HG03139 (cell line): ENCODE results near the gene SDC1.
A peak's percentile ranks its signal among the peaks of the same experiment; 100 is the strongest.

Source experiments
- ATAC-seq: cut with Tn5 transposase; IDR thresholded peaks from one replicate; pipeline ENCODE4 v1.9.1; 2021; ENCODE audit not compliant: unreplicated experiment

SDC1 gene

DNA sequence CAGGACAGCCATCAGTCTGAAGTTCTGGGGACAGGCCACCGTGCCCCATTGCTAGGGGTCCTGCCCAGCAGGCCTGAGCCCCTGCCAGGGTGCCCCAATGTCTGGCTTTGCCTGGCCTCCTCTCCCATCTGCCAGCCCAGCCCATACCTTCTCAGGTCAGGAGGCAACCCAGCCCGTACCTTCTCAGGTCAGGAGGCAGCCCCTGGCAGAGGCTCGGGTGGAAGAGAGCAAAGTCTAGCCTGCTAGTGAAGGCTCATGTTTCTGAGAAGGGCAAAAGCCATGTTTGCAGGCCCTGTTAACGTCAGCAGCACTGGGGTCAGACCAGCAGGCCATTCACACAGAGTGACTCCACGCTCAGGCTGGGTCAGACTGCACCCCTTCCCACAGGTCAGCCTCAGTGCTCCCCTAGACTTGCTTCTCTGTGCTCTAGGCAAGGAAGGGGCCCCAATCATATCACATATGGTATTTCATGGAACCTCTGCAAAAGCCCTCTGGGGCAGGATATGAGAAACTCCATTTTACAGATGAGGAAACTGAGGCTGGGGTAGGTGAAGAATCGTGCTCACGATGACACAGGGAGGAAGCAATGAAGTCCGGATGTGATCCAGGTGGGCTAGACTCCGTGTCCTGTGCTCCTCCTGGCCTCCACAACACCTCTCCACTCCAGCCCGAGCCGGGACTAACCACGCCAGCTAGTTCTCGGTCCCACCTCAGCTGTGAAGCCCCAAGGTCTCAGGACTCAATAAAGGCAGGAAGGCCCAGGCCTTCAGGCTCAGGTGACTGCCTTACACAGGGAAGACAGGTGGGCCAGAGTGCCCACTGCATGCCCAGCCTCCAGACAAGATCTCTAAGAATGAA, 9.5 kb downstream of the SDC1 start:
- ATAC-seq: no peak

DNA sequence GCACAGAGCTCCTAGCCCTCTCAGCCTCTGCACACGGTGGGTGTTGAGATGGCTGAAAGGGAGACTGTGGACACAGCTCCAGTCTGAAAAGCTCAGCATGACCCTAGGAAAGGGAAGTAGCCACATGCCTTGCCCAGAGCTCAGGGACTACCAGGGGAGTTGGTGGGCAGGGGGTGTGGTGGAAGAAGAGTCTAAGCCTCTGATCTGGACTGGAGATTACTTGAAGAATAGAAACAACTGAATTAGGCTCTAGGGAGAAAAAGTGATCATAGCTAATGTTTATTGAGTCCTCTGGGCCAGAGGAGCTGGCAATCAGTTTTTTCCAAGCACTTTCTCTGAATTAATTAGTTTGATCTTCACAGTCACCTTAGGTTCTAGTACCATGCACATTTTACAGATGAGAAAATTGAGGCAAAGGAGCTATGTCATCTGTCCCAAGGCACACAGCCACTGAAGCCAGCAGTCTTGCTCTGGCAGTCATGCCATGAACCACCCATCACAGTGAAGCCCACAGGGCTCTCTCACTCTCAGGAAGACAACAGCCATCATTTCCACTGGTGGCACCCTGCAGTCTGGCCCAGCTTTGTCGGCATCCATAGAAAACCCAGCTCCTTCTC, 10.3 kb downstream of the SDC1 start:
- no peak for ATAC-seq

DNA sequence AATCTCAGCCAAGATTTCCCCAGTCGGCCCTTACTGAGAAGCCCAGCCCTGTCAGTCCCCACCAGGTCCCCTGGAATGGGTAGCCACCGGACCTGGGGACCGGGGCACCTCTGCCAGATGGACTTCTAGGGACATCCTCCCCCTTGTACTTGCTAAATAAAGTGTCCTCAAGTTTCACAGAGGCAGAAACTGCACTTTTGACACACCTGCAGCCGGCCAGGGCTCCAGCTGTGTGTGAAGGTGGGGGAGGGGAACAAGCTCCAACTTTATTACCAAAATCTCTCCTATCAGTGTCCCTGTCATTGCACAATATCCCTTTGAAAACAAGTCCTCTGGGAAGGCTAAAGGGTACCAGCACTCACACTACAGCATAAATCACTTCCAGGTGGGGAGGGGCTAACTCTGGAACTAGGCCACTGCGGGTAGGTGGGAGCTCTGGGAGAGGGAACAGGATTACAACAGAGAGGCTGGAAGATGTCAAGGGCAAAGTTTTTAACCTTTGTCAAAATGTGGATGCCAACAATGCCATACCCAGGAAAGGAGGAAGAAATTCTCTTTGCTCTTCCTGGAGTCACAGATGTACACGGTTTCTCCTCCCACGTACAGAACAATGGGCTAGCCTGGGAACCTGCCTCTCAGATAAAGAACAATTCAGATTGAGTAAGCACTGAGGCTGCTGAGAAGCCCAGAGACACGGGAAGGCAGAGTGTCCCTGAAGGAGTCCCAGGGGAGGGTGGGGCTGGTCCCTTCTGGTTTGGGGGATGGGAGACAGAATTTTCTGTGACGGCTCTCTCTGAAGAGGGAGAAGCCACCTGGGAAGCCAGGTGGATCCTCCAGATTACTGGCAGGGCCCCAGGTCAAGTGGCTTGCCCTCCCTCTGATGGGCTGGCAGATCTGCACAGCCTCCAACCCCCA, 11.0 kb downstream of the SDC1 start:
- ATAC-seq: no peak

DNA sequence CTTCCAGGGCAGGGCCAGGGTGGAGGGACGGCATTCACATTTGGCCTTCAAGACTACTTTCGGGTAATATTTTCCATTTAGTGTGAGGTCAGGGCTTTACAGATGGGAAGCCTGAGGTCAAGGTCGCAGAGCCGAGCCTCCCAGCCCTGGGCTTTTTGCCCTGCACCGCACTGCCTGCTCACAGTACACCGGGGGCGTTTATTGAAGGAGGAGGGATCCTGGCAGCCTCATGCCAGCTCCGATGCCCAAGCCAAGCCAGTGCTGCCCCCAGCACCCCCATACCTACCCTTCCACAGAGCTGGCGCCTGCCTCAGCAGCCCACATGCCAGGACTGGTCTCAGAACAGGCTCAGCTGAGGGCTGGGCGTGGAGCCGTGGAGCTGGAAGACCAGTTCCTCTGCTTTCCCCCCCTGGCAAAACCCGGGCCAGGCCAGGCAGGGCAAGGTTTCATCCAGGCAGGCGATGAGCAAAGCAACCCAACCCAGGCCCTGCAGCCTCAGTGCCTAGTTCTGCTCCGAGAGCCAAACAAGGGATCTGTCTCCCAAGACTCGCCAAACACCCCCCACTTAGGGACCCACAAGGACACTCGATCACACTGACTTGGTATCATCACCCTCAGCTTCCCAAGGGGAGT, 11.9 kb downstream of the SDC1 start:
- ATAC-seq: no peak

DNA sequence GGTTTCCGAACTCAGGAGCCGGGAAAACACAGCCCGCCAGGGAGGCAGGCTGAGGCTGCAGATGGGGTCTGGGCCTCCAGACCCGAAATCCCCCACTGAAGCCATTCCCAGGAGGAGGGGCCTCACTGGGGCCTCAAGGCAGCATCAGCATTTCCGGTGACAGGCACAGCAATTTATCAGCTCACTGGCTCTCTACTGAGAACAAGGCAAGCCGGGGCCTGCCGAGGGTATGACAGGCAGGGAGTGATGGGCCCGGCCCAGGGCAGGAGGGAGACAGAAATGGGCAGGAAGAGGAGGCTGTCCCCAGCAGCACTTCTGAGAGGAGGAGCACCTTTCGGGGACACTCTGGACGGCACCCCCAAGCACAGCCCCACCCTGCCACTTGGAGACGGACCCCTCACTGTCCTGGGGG, 12.5 kb downstream of the SDC1 start:
- ATAC-seq: no peak

DNA sequence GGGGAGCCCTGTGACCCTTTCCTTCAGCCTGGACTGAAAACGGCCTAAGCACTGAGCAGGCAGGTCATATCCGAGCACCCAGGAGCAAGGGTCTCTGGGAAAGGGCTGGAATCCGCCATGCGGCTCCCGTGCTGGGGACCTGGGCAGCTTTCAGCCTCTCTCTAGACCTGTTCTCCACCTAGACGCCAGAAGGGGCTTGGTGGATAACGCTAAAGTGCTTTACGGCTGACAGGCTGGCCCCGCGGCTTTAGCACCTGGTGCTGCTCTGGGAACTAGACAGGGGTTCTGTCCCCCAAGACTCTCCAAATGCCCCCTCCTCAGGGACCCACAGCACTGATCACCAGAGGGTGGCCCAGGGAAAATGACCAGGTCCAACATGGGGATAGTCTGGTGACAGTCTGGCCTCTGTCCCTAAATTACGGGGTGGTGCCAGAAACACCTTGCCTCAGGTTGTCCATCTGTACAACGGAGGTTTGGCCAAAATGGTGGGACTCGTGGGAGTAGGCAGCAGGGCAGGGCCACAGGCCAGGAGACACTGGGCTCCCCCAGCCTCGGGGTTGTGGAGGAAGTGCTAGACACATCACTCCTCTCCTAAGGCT, 13.0 kb downstream of the SDC1 start:
- no peak for ATAC-seq

DNA sequence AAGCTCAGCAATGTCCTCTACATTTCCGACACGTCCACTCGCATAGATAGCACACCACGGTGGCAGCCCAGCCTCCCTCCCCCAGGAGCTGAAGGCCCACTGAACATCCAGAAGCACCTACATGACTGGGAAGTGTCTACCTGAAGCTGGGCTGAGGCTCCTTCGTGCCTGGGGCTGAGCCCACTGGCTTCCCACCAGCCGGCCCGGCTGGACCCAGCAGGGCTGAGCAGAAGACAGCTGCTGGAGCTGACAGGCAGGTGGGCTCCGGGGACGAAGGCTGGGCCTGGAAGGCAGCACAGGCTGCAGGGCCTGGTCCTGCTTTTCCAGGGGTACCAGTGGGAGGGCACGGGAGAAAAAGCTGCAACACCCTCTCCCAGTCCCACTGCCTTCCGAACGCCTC, 13.5 kb downstream of the SDC1 start:
- no peak for ATAC-seq

DNA sequence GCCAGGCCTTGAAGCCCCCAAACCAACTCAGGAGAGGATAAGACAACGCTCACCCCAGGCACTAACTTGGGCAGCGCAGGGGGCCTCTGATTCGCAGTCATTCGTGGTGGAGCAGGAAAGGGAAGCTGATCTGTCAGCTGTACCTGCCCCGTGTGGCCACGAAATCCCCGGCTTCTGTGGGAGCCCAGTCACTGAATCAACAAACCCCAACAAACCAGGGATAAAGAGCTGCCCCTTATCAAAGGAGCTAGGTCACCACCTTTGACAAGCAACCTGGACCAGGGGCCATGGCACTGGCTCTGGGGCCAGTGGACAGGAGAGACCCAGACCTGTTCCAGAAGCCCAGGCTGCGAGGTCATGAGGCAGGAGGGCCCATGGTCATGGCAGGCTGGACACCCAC, 14.5 kb downstream of the SDC1 start:
- no peak for ATAC-seq

DNA sequence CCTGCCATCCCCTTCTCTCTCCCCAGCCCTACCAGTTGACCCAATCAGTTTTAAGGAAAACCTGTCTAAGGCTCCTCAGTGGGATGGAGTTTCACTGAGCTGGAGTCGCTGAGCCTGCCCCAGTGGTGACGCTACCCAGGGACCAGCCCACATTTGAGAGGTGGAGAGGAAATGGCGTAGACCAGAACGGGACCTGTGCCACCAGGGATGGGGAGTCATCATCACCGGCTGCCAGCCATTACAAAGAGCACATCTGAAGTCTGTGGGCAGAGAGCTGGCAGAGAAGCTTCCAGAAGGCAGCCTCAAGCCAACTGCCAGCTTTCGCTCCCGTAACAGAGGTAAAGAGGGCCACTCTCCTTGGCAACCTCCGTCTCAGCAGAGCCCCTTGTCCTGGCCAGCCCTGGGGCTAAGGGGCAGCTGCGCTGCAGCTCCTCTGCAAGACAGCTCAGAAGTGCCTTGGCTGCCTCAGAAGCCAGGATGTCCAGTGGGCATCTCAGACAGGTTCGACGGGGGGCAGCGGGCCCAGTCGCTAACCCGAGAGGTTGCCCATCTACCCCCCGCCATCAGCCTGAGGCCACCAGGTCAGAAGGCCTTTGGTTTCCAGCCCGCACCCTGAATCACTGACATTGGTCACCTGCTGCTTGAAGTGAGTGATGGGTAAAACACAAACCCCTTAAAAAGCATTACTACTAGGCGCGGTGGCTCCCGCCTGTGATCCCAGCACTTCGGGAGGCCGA, 15.4 kb downstream of the SDC1 start:
- no peak for ATAC-seq

DNA sequence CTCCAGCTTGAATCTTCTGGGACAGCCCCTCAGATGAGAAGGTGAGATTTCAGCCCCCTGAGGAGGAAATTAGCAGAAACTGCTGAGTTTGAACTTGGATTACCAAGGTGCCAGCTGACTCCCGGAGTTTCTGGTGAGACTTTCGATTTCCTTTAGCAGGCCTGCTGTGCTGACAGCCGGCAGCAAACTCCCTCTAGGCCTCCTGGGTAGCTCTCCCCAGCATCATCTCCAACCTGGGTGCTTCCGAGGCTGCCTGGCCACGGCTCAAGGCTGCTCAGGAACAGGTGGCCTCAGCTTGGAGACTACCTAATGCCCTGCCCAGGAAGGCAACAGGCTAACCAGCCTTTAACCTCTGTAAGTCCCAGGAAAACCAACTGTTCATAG, 16.5 kb downstream of the SDC1 start:
- ATAC-seq: no peak

DNA sequence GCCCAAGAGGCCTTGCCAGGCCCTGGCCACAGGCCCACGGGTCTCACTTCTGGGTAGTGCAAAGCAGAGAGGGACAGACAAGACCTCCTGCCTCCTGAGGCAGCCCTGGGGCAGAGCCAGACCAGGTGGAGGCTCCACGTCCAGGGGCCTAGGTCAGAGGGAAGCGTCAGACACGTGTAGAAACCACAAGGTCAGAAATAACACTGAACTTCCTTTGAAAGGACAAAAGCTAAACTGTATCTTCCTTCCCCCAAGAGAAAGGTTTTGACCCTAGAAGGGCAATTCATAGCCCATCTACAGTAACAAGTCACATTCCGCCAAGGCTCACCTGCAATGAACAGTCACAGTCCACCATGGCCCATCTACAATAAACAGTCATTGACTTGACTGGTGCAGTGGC, 17.9 kb downstream of the SDC1 start:
- ATAC-seq: peak; percentile 54

DNA sequence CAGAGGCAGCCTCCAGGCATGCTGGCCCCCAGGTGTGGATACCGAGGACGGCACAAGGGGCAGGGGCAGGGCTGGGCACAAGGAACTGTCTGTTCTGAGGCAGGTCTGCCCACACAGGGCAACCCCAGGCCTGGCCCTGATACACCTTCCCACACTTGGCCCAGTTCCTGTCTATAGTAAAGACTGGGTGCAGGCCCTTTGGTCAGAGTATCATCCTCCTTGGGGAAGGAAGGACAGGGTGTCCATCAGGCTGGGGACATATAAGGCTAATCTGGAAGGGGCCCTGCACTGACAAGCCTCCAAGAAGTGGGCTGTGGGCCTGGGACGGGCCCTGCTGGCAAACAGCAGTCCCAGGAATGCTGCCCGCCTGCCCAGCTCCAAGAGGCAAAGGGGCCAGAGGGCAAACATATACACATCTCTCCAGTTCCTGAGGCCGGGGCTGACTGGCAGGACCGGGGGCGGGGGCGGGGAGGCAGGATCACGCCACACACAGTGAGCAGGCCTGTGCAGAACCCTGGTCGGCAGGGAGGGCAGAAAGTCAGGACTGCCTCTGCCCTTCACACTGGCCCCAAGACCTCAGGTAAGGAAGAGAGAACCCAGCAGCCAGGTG, 18.9 kb downstream of the SDC1 start:
- ATAC-seq: no peak

DNA sequence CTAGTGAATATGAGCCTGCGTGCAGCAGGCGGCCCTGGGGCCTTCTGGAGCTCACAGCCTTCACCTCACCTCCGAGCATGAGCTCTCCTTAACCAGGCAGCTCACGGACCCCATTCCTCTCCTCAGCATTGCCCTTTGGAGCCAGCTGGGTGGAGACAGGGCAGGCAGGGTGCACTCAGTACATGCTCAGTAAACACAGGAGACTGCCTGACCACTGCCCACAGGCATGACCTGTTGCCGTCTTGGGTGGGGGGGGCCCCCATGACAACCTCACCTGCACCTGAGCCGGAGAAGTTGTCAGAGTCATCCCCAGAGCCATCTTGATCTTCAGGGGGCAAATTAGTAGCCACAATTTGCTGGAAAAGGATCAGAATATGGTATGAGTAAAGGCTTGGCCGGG, 19.9 kb downstream of the SDC1 start:
- ATAC-seq: no peak

DNA sequence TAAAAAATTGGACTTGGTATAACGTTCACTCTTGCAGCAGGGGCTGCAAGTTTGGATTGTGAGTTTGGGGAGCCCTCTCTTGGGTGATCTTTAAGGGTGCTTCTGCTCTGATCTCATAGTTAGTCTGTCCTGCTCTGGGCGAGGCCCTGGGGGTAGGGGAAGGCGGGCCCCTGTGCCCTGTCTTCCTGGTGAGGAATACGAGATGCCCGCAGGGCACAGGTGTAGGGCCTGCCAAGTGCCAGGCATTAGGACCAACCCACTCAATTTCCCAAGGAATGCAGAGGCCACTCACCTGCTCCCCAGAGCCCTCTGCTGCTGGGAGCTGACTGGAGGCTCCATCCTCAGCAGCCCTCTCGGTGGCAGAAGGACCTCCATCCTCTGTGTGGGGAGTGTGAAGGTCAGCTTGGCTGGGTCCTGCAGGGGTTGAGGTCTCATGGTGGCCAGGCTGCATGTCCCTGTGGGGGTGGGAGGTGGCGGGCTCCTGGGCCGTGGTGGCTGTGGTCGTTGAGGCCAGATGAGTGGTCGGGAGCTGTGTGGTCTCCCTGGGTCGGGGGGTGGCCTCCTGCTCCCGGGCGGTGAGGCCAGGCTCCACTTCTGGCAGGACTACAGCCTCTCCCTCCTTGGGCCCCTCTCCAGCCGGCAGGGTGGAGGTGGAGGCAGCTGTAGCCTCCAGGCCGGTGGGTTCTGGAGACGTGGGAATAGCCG, 21.3 kb downstream of the SDC1 start:
- ATAC-seq: no peak

DNA sequence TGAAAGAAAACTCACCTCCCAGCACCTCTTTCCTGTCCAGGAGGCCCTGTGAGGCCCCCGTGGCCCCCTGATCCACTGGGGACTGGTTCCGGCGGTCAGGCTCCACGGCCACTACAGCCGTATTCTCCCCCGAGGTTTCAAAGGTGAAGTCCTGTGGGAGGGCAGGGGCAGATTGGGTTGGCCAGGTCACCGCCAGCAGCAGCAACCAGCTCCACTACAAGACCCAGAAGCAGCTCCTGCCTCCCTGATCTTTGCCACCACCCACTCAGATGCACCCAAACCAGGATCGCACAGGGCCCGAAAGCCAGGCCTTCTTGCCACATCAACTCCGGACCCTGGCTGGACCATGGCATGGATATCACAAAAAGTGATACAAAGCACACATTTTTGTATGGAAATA, 21.9 kb downstream of the SDC1 start:
- no peak for ATAC-seq

DNA sequence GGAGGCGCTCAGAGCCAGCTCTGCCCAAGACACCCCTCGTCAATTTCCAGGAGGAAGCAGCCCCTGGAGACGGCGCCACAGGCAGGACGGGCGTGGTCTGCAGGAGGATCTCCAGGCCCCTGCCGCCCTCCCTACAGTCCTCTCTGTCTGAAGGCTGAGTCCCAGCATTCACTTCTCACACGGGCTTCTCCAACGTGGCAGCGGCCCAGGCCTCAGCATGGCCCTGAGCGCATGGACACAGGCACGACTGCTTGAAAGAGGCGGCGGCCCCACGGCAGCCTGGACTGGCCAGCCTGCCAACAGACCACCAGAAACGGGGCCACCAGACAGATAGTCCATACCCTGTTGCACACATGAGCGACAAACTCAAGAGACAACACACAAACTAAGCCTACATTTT, 23.3 kb downstream of the SDC1 start:
- no peak for ATAC-seq

DNA sequence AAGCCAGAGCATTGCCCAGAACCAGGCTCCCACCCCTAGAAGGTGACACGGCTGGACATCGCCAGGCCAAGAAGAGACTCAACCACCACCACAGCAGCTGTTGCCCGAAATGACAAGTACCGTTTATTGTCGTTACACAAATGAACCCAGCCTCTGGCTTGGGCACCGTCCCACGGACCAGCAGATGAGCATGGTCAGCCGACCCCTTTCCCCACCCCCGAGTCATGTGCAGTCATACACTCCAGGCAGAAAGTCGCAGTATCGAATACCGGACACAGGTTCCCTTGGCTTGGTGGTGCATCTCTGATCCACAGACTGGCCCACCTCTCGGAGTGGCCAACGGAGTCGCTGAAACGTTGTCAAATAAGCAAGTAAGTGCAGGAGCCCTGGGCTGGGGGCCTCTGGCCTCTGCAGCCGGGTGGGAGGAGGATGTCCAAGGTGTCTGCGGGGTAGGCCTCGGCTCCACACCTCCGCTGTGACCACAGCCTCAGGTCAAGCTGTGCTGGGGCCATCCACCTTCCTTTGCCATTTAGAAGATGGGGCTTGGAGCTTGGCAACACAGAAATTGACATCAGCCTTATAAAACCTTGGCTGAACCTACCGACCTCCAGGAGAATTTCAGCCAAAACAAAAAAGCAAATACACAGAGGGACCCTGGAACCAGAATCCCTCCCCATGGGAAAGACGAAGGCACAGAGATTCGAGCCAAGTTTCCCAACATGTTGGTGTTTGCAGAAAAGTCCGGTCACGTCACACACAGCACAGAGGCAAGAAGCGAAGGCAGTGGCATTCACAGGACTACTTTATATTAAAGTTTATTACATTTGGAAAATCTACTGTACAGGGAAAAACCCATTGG, 24.0 kb downstream of the SDC1 start:
- no peak for ATAC-seq

DNA sequence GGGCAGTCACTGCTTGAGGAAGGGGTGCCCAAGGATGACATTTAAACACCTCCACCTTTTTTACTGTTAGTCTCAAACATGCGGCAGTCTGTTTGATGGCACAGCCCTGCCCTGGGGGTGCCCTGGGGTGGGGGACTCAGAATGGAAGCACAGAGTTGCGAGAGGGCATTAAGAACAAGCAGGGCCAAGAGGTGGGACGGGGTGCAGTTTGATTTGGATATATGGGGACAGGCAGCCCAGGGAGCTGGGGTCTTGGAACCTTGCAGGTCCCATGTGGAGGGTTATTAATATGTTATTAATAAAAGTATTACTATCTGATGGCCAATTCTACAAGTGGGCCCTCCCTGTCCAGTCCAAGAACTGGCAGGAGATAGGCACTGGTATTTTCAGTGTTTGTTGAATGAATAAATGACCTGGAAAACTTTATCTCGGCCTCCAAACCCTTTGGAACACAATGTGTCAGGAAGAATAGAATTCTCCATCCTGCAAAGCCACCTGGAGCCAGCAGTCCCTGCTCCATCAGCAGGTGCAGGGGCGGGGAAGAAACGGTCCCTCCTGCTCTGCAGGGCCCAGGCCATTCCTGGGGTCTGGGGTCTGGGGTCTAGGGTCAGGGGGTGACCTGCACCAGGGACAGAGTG, 25.2 kb downstream of the SDC1 start:
- ATAC-seq: no peak
